IMR-90 (cell line): ENCODE measurements around the gene BRAP. TPM values are rescaled to one million over a fixed set of nuclear protein-coding genes. Genes with fewer than 3 reads are reported as not detected.

Source experiments
- polyA plus RNA-seq, 3 experiments: library from polyadenylated mRNA; depleted of rRNA; stranded (reverse); fragments of >200 nt; gene quantifications; 2 replicates each; pipeline ENCODE4 v1.2.3, GENCODE V29; 2012; ENCODE audit warnings: low replicate concordance in 1 of 3
- total RNA-seq: library from RNA; depleted of rRNA; stranded (reverse); fragments of >200 nt; gene quantifications from 2 replicates; pipeline ENCODE4 v1.2.3, GENCODE V29; 2012; rRNA removed

BRAP gene
- total and polyA plus RNA-seq, 2 of the 4 experiments (the other 2 are of a cell fraction), result 10.3 to 17.2 TPM

Other genes starting within 250 kb of the BRAP start
- gene ATXN2, start 86.6 kb downstream of the BRAP start, total RNA-seq, result 12.4 and 20.6 TPM in 2 replicates
- 63.3 and 66.5 TPM in 2 replicates for gene ATXN2, start 86.6 kb downstream of the BRAP start, polyA plus RNA-seq (2012; rRNA removed)
- gene ACAD10, start 97 bp upstream of the BRAP start, total RNA-seq, result 12.4 and 13.3 TPM in 2 replicates
- gene ACAD10, start 97 bp upstream of the BRAP start, polyA plus RNA-seq (2012; rRNA removed), result 20.7 and 21.0 TPM in 2 replicates
- gene ALDH2, start 81.0 kb upstream of the BRAP start, total RNA-seq, result 12.5 and 16.0 TPM in 2 replicates
- gene ALDH2, start 81.0 kb upstream of the BRAP start, polyA plus RNA-seq (2012; rRNA removed), result 35.0 and 41.2 TPM in 2 replicates
- gene MAPKAPK5, start 156.3 kb upstream of the BRAP start, total RNA-seq, result 34.4 and 44.6 TPM in 2 replicates
- gene MAPKAPK5, start 156.3 kb upstream of the BRAP start, polyA plus RNA-seq (2012; rRNA removed), result 35.0 and 35.7 TPM in 2 replicates